Vagina (tissue), 2 donors: ENCODE data around the gene GTF2IRD1. TPM values are rescaled to one million over a fixed set of nuclear protein-coding genes. Genes with fewer than 3 reads are reported as not detected.

Experiments used
- DNase-seq, 2 donors: peaks; one replicate each; pipeline ENCODE4 v3.0.0-alpha.2; 2017; ENCODE audit errors: extremely low spot score in 2 of 2
- H3K27ac ChIP-seq: fragments of 200-600 bp; sonication (generic); one replicate; pipeline ENCODE4 v1.5.1; 2019
- H3K27me3 ChIP-seq: fragments of 200-600 bp; sonication (generic); one replicate; pipeline ENCODE4 v1.5.1; 2019
- H3K36me3 ChIP-seq, 2 donors: fragments of 200-600 bp; sonication (generic); one replicate each; pipeline ENCODE4 v1.5.1; 2017 to 2019
- H3K4me1 ChIP-seq: fragments of 200-600 bp; sonication (generic); one replicate; pipeline ENCODE4 v1.5.1; 2019
- H3K4me3 ChIP-seq, 2 donors: fragments of 200-600 bp; sonication (generic); 1 replicate in 1 of 2; 2 replicates in 1 of 2; pipeline ENCODE4 v1.5.1; 2016 to 2019
- H3K9me3 ChIP-seq: fragments of 200-600 bp; sonication (generic); one replicate; pipeline ENCODE4 v1.5.1; 2019
- CTCF ChIP-seq, 3 experiments: fragments of 450-650 bp in 2 of 3; fragments of 200-600 bp in 1 of 3; sonication (generic) in 1 of 3; IDR thresholded peaks; one replicate each; pipeline ENCODE4 v1.5.1; 2017 to 2019; ENCODE audit warnings: antibody characterized with exemption in 3 of 3, mild to moderate bottlenecking in 2 of 3, moderate library complexity in 2 of 3
- POLR2A ChIP-seq, 2 donors: fragments of 450-650 bp; IDR thresholded peaks; one replicate each; pipeline ENCODE4 v1.6.1; 2017; ENCODE audit warnings: antibody characterized with exemption in 2 of 2, mild to moderate bottlenecking in 2 of 2, moderate library complexity in 2 of 2
- POLR2AphosphoS5 ChIP-seq, 2 donors: sonication (generic); formaldehyde crosslinking; IDR thresholded peaks; one replicate each; pipeline ENCODE4 v1.9.0; 2017; ENCODE audit warnings: antibody characterized with exemption in 2 of 2, mild to moderate bottlenecking in 2 of 2, low read depth in 1 of 2; ENCODE audit not compliant: insufficient read depth in 1 of 2
- intact Hi-C: fragments of 100-400 bp; cut with DNase I; formaldehyde crosslinking; loops from one replicate; pipeline ENCODE4 v1.15.1; 2023
- total RNA-seq: library from RNA; depleted of rRNA; stranded (reverse); fragments of >200 nt; gene quantifications from one replicate; pipeline ENCODE4 v1.2.3, GENCODE V29; 2016

Gene GTF2IRD1
- total RNA-seq, 1 donor from 2014 or later, result 33.6 TPM

DNA sequence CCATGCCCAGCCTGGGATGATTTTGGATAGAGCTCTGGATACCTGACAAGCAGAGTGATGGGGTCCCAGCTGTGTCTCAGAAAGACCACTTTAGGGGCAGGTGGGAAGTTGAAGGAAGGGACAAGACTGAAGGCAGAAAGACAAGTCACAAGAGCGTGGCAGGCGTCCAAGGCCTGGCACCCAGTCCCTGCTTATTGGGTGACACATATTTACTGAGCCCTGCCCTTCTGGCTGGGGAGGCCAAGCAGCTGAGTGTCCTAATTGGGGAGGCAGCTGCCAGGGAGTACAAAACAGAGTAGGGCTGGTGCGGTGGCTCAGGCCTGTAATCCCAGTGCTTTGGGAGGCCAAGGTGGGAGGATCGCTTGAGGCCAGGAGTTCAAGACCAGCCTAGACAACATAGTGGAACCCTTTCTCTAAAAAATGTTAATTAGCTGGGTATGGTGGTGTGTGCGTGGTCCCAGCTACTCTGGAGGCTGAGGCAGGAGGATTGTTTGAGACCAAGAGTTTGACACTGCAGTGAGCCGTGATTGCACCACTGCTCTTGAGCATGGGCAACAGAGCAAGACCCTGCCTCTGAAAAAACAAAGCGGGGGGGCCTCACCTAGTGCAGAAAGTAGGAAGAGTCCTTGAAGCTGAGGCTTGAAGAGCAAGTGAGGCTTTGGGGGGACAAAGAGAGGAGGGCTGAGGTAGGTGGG lies 150.8 kb downstream of the GTF2IRD1 start:
- Histone ChIP-seq H3K27me3 (no peaks in the 10 kb centered on the region), H3K36me3 (no peaks in the 10 kb centered on the region), H3K4me3 (no peak overlapping the region), H3K4me1 (peaks cover 21% of the 10 kb centered on the region), H3K27ac (peak overlapping the region; percentile 85), H3K9me3 (no peaks in the 10 kb centered on the region)
- no peak for TF ChIP-seq POLR2AphosphoS5 (IDR thresholded peaks at IDR 0.05; ENCODE audit: insufficient read depth in 1 of 2, low read depth in 1 of 2)
- TF ChIP-seq POLR2A (IDR thresholded peaks at IDR 0.05), result no peak
- TF ChIP-seq CTCF (IDR thresholded peaks at IDR 0.05), result no peak
- intact Hi-C loops, result no loop called here
- DNase-seq, result no peak

GRCh38 chr7:74606101-74606908 lies 152.6 kb downstream of the GTF2IRD1 start:
- no peak for TF ChIP-seq CTCF (IDR thresholded peaks at IDR 0.05)
- no peak for TF ChIP-seq POLR2AphosphoS5 (IDR thresholded peaks at IDR 0.05; ENCODE audit: insufficient read depth in 1 of 2, low read depth in 1 of 2)
- TF ChIP-seq POLR2A (IDR thresholded peaks at IDR 0.05), result no peak
- no peaks in the 10 kb centered on the region for H3K36me3 ChIP-seq
- peaks cover 21% of the 10 kb centered on the region for H3K4me1 ChIP-seq
- intact Hi-C loops, result no loop called here
- no peaks in the 10 kb centered on the region for H3K9me3 ChIP-seq
- DNase-seq, result no peak
- peak overlapping the region; percentile 39 to 60 for H3K4me3 ChIP-seq
- H3K27ac ChIP-seq, result peak overlapping the region; percentile 85
- H3K27me3 ChIP-seq, result no peaks in the 10 kb centered on the region

GRCh38 chr7:74606909-74607510 lies 153.3 kb downstream of the GTF2IRD1 start:
- Histone ChIP-seq H3K27ac (peak overlapping the region; percentile 85), H3K27me3 (no peaks in the 10 kb centered on the region), H3K4me3 (peak overlapping the region; percentile 39 to 60), H3K9me3 (no peaks in the 10 kb centered on the region), H3K4me1 (peaks cover 21% of the 10 kb centered on the region), H3K36me3 (no peaks in the 10 kb centered on the region)
- TF ChIP-seq CTCF (IDR thresholded peaks at IDR 0.05), result no peak
- TF ChIP-seq POLR2AphosphoS5 (IDR thresholded peaks at IDR 0.05; ENCODE audit: insufficient read depth in 1 of 2, low read depth in 1 of 2), result no peak
- TF ChIP-seq POLR2A (IDR thresholded peaks at IDR 0.05), result no peak
- no peak for DNase-seq
- intact Hi-C loops, result no loop called here

DNA sequence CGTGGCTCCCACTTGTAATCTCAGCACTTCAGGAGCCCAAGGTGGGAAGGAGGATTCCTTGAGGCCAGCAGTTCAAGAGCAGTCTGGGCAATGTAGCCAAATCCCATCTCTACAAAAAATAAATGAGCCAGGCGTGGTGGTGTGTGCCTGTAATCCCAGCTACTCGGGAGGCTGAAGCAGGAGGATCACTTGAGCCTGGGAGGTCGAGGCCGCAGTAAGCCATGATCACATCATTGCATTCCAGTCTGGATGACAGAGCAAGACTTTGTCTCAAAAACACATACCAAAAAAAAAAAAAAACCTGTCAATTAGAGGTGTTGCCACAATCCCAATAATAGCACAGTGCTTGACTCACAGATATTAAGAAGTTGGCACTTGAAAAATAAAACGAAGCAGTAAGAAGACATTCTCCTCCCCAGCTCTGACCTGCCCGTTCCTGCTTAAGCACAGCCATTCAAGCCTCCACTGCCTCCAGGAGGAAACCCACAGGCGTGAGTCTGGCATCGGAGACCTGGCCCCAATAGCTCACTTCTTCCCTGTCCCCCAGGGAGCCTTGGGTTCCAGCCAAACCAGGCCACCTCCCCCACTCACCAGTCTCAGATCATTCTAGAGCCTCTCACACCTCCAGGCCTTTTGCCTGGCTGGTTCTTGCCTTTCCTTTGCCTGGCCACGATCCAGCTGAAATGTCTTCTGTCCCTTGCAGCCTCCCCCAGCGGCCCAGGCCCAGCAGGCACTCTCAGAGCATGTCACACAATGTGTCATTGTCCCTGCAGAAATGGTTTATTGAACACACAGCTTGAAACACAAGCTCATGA lies 158.5 kb downstream of the GTF2IRD1 start:
- no peak for DNase-seq
- Histone ChIP-seq H3K27ac (peak overlapping the region; percentile 40), H3K4me3 (no peak overlapping the region), H3K4me1 (peaks cover 17% of the 10 kb centered on the region), H3K27me3 (no peaks in the 10 kb centered on the region), H3K36me3 (no peaks in the 10 kb centered on the region), H3K9me3 (no peaks in the 10 kb centered on the region)
- intact Hi-C loops, result no loop called here
- TF ChIP-seq POLR2AphosphoS5 (IDR thresholded peaks at IDR 0.05; ENCODE audit: insufficient read depth in 1 of 2, low read depth in 1 of 2) (peak; percentile 22 to 42), POLR2A (IDR thresholded peaks at IDR 0.05) (no peak)
